ENCODE data around the gene MAP1LC3B.

MAP1LC3B gene

DNA sequence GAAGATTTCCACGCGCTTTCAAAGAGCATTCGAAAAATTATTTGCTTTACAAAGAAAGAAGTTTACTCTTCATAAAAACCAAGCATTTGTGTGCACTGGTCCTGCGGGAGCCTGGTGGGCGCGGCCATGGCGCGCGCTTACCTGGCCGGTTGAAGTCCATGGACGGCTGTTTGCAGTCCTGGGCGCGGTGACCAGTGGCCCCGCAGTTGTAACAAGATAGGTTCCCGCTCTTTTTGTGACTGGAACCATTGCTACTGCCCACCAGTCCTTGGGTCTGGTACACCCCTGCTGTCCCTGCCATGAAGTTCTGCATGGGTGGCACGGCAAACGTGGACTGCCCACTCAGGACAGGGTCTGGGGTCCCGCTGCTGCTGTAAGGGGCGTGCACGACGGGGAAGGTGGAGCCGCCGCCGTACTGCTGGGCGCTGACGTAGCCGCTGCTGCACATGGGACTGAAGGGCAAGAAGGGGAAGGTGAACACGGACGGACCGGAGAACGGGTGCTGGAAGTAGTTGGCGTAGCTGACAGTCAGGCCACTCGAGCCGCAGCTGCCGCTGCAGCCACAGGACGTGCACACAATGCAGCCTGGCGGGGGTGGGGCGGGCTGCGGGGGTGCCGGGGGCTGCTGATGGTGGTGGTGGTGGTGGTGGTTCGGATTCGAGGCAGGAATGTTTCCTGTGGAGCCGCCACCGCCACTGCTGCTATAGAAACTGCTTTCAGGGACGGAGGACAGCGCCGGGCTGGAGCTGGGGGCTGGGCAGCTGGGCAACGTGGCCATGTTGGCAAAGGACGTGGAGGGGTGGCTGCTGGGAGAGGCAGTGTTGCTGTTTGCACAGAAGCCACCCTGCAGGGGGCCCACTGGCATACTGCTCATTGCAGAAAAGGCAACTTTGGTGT lies 19.5 kb downstream of the MAP1LC3B start:
- no peak for DNase-seq

DNA sequence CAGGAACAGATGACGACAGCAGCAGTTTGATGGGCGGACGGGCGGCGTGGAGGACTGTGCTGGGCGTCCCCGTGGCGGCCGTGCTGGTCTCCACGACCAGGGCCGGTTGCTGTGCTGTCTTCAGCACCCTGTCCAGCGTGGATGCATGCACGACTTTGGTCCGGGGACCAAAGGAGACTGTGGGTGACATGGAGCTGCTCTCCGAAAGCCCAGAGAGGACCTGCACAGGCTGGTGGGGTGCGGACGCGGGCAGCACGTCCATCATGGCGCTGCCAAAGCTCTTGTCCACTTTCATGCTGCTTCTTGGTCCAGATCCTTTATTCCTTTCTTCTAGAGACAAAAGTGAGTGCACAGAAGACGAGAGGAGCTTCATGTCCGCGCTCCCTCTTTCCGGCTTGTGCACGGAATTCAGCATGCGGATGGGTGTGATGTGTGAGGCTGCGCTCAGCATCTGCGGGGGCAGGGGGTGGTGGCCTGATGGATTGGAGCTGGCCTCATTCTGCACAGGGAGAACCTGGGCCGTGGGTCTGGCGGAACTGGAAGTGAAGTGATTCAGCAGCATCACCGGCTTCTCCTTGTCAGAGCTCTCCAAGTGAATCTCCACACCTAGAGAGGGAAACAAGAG lies 20.3 kb downstream of the MAP1LC3B start:
- no peak for DNase-seq

DNA sequence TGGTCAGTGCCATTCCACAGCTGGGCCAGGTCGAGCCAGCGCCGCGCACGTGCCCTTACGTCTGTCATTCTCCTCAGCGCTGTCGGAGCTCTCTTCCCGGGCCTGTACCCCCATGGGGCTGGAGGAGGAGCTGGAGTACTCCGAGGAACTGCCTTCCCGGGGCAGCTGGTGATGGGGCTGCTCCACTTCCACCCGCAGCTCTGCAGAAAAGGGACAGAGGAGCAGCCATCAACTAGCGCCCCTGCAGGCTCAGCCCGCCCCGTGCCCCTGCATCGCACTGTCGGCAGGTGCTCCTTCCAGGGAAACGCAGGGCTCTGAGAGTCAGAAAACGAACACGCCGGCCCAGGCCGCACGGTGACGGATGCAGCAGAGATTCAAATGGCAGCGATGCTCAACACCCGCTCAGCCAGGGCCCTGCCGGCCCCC lies 20.9 kb downstream of the MAP1LC3B start:
- no peak for DNase-seq

DNA sequence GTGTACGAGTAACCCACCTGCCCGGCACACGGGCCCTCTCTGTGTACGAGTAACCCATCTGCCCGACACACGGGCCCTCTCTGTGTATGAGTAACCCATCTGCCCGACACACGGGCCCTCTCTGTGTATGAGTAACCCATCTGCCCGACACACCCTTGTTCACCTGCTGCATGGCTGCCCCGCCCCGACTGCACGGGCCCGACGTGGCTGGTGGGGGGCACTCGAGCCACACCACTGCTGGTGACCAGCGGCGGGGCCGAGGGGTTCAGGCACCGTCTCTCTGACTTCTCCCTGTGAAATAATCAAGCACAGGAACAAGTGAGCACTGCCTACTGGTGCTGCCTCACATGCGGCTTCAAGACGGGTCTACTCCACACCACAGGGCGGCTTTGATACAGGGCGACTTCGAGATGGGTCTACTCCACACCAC lies 22.1 kb downstream of the MAP1LC3B start:
- no peak for DNase-seq

DNA sequence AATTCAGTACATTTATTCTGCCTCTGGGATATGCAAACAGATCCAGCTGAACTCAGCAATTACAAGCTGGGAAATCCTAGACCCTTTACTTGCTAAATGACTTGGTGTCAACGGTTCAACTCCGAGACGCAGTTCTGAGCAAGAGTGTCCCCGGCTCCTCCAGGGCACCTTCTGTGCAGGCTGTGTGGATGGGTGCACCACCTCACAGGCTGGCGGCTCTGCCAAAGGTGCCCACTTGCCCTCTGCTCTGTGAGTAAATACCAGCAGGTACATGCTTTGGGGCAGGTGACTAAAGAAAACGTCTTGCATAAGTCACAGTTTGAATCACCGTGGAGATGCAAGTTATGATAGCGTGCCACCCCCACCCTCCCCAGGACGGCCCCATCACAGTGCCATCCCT lies 23.3 kb downstream of the MAP1LC3B start:
- no peak for DNase-seq

DNA sequence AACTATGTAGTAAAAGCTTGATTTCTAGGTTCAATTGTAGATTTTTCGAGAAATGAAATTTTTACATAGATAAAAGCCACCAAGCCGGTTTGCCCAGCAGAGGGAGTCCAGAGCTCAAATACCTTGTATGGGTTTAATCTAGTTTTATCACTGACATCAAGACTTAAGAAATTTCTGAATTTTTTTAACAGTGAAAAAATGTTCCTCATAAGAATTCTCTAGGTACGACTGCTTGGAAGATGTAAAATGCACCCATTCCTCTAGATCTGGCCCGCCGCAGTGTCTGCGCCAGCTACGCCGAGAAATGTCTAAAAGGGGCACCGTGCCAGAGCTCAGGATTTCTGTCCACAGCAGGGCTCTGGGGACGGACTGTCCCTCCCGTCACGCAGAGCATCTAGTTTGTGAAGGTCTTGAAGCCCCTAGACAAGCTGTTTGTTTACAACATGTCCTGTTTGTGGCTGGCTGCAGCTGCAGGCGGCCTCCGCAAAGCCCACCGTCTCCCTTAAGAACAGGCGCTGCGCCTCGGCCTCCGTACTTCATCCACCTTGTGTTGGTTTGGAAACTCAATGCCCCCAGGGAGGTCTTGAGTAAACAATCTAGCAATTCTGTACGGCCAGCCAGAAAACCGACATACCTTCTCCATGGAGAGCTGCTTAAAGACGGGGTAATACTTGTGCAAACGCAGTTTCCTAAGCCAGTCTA lies 24.8 kb downstream of the MAP1LC3B start:
- no peak for DNase-seq

DNA sequence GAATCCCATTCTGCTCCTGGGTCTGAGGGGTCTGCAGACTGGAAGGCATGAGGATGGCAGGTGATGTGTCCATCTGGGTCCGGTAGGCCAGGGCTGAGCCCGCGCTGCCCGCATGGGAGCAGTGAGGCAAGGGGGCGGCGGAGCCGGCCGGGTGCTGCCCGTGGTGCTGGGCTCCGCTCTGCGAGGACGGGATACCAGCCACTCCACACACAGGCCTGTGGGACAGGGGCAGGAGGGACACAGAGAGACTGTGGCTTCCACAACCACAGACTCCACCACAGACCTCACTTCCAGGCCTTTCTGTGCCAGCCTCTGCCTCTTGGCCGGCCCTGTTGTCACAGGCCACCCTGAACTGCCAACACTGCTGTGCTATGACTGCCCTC lies 25.4 kb downstream of the MAP1LC3B start:
- no peak for DNase-seq

DNA sequence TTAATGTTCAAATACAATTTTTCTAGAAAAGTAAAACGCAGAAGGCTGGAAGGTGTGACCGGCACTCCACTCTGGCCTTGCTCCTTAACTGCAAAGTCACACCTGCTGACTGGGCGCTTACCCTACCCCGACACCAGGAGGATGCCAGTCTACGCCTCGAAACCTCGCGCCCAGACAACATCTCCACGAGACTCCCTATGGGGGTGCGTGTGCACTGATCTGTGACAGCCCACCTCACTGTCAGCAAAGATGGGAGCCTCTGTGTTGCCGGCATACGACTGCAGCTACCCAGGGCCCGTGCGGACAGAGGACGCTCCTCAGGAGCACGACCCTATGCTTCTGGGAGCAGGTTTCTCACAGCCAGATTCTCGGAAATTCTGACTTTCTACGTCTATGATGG lies 26.1 kb downstream of the MAP1LC3B start:
- no peak for DNase-seq

DNA sequence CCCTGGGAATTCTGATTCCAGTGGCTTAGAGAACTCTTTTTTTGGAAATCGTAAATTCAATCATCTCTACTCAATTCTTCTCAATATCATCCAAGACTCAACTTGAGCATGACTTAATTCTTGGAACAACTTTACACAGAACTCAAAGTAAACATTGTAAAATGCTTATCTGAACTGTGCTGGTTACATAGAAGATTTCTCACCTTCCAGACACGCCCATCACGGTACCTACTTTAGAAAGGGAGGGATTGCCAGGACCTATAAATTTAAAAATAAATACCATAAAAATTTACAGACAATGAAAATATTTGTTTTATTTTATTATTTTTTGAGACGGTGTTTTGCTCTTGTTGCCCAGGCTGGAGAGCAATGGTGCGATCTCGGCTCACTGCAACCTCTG lies 26.5 kb downstream of the MAP1LC3B start:
- no peak for DNase-seq

DNA sequence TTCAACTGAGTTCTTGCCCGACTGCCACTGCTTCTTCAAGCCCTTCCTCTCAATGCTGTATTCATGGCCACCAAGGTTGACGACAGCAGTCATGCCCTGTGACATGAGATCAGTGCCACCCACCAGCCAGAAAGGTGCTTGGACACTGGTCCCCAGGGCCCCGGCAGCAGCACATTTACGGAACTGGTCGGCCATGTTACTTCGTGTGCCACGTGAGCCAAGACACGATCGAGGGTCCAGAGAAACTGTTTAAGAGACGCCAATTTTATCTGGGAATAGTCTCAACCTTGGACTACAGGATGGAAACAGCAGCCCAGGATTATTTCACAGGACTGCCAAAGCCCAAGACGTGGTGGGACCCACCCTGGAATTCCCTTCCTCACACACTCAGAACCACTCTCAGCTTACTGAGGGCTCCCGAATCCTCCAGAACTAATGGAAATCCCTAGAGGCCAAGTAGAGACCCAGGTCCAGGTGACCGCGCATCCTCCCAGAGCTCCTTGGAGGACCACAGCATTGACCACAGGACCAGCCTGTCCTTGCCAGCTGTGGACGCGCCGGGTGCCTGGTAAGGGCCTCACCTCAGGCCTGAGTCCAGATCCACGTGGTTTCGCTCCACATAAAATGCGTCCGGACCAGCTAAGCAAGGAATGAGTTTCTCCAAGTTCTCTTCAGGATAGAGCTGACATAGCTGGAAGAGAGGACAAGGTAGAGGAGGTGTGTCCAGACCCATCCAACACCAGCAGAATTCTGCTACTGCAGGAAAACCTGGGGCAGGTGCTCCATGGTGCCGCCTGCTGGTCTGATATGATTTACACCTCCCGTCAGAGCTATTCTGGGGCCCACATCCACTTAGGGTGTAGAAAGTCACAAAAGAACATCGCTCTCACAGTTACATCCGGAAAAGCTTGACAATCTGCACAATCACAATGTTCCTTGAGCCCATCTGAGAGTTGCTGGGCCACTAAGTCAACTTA lies 28.2 kb downstream of the MAP1LC3B start:
- no peak for DNase-seq

DNA sequence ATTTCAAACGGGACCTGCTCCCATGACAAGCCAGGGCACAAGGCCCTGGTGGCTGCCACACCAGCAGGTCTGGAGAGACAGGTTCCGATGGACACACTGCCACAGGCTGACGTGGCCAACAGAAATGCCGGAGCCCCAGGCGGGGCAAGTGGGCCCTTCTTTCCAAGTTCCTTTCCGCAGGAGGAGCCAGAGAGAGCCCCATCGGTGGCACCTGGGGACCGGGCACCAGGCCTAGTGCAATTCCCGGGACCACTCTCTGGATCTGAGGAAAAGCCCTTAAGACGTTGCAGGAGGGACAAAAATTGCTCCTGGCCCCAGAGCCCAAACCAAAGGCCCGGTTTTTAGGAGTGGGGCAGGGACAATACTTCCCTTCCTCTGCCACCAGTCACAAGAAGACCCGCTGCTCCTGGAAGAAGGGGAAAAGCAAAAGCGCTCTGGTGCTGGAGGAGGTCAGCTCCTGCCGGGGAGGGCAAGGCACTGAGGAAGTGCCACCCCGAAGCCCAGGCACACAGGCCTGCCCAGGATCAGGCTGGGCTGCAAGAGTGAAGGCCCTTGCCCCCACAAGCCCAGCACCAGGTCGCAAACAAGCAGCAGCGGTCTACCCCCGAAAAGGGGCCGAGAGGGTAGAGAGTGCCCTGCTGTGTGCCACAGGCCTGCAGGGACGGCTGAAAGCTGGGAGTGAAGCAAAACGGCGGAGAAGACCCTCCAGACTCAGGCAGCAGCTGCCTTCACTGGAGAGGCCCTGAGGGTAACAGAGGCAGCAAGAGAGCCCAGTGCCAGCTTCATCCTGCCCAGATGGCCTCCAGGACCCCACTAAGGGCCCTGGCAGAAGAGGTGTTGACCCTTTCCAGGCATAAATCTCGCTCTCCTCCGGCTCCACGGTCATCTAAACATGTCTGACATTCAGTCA lies 29.1 kb downstream of the MAP1LC3B start:
- no peak for DNase-seq

DNA sequence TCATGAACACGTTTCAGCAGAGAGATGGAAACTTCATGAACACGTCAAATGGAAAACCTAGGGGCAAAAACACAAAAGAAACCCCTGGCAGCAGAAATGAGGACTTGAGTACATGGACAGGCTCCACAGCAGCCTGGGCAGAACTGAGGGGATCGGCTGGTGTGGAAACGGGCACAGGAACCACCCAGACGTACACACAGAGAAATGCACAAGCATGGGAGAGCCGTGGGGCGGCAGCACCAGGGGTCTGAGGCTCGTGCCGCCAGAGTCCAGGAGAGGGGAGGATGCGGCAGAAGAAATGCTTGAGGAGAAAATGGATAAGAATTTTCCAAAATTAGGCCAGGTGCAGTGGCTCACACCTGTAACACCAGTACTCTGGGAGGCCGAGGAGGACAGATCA lies 30.0 kb downstream of the MAP1LC3B start:
- DNase-seq = no peak

DNA sequence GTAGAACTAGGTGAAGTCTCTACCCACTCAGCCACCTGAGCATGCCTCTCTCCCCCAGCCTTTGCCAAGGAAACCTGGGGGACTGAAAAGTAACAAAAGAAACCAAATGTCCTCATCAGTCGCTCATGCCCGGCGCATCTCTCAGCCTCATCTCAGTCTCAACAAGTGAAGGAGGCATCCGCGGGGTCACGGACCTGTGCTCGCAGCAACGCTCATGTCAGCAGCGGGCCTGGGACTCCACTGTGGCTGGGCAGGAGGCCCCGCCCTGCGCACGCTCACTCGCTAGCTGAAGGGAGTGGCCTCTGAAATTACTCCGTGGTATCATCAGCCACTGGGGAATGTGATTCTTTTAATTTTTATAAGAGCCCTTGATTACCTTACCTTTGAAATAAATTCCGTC lies 31.3 kb downstream of the MAP1LC3B start:
- no peak for DNase-seq

DNA sequence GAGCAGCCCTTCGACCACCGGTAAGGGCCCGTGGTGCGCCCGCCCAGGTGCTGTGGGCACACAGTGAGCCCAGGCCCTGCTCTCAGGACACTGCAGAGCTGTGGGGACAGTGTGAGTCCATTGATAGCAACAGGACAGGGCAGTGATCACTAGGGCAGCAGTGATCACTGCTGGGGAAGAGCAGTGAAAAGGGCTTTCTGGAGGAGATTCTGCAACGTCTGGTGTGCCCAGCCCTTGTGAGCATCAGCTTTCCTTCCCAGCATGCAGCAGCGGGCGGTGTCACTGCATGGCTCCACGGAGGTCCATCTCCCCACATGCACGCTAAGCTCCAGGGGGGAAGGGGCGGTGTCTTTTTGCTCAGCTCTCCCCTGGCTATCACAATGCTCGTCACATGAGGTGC lies 32.1 kb downstream of the MAP1LC3B start:
- no peak for DNase-seq

DNA sequence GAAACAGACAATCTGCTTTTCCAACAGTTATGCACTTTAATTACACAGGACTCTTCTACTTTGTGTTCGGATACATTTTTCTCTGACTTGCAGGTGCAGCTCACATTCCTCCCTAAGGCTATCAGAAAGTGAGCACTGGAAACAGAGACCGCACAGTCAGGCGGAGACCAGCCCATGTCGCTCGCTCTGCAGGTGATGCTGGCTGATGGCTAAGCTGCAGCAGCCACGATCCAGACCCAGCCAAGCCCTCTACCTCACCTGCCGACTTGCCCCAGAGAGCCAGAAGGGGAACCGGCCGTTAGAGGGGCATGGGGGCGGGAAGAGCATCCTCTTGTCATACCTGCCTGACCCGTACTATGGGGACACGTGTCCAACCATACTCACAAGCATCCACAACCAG lies 33.8 kb downstream of the MAP1LC3B start:
- no peak for DNase-seq

DNA sequence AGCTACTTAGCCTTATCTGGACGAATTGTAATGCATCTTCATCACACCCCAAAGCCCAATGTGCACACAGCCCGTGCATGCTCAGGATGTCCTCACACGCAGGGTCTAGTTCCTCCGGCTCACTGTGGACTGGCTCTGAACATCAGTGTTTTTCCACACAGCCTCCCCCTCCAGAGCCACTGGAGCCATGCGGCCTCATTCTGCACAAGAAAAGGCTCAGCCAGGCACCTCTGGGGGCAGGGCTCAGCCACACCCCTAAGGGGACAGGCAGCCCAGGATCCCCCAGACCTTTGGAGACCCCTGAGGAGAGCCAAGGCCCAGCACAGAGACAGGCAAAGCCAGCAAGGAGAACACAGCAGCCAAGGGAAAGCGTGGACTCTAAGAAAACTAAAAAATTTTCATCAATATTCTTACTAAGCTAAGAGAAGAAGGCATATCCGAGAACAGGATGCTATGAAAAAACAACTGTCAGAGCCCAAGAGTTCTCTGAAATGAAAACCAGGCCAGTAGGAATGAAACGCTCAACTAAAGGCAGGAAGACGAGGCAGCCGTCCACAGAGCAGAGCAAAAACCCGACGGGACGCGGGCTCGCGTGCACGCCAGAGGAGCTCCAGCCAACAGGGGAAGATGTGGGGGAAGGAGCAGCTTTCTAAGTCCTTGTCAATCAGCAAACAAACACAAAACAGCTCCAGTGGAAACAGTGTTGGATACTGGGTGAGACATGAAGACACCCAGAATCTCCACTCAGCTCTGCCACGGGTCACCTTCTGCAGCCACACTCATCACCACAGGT lies 34.5 kb downstream of the MAP1LC3B start:
- no peak for DNase-seq

DNA sequence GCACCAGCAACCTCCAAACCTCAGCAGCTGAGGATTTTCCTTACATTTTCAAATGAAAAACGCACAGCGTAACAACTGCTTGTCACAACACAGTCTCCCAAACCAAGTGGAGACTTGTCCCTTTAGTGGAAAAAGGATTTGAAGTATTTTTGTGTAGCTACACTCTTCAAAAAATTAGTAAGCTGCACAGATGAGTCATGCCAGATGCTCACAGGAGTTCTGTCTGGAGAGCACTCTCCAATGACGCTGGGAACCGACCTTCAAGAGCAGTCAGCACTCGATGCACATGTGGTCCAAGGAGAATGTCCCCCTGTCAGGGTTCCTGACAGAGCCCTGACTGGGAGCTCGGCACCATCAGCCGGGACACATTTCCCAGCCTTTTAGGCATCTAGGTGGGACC lies 39.8 kb downstream of the MAP1LC3B start:
- no peak for DNase-seq

DNA sequence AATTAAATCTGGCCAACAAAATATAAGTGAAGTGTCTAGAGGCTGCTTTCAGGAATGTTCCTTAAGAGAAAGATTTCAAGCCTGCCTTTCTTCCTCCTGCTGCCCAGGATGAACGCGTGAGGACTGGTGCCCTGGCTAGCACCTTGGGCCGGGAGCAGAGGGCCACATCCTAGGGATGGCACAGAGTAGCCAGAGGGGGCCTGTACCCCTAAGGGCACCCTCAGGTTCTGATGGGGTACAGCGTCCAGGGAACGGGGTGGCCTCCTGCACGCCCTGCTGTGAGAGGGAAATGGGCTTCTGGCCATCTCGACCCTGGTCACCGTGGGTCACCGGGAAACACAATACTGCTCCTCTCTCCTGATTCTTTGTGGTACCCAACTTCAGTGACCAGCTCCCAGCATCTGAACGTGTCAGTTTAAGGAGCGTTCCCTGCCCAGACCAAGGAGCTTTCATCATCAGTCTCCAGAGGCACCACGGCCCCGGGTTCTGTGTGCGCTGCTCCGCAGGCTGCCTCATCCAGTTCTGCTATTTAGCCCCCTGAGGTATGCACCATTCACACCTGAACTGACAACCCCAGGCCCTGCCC lies 40.3 kb downstream of the MAP1LC3B start:
- DNase-seq = no peak

DNA sequence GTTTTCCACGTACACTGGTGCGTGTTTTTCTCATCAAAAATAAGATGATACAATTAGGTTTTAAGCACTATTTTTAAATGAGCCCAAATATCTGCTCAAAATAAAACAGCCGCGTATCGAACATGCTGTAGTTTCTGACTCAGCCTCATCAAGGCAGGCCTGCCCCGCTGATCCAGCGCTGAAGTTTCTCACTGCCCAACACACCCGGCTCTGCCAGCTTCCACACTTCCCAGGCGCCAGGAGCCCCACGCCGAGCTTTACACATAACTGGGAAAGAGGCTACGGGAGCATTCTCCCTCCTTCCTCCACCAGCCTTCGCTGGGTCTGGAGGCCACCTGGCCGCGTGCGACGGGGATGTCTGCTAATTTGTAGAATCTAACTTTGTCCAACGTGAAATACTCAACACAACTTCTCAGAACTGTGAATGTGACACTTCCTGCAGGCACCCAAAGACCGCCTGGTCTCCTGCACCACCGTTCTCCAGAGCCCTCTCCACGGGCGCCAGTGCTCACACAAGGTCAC lies 42.1 kb downstream of the MAP1LC3B start:
- DNase-seq = no peak
